Muscle layer of colon (tissue), 2 donors: ENCODE measurements around the gene CTNS.
"Not testable (repeated sequence)": the region's sequence is repeated elsewhere in the genome, so short reads cannot be mapped to it uniquely, and the experiment has no call there.

ENCODE experiments used
- H3K27ac ChIP-seq: one replicate; pipeline ENCODE4 v1.7.0; 2013; ENCODE audit warnings: low read depth, mild to moderate bottlenecking, low read length, moderate library complexity
- H3K27me3 ChIP-seq, 2 donors: one replicate each; pipeline ENCODE4 v1.7.0; 2013; ENCODE audit warnings: low read length in 2 of 2, mild to moderate bottlenecking in 2 of 2; ENCODE audit not compliant: insufficient read depth in 2 of 2, control insufficient read depth in 1 of 2
- H3K36me3 ChIP-seq: one replicate; pipeline ENCODE4 v1.7.0; 2013; ENCODE audit warnings: mild to moderate bottlenecking, low read length; ENCODE audit not compliant: insufficient read depth
- H3K4me1 ChIP-seq: one replicate; pipeline ENCODE4 v1.7.0; 2013; ENCODE audit warnings: mild to moderate bottlenecking, low read length; ENCODE audit not compliant: insufficient read depth
- H3K4me3 ChIP-seq, 2 donors: one replicate each; pipeline ENCODE4 v1.7.0; 2013; ENCODE audit warnings: low read length in 2 of 2, low read depth in 1 of 2, mild to moderate bottlenecking in 1 of 2, moderate library complexity in 1 of 2
- H3K9ac ChIP-seq: one replicate; pipeline ENCODE4 v1.7.0; 2013; ENCODE audit warnings: low read length
- H3K9me3 ChIP-seq: one replicate; pipeline ENCODE4 v1.7.0; 2013; ENCODE audit warnings: mild to moderate bottlenecking, low read length
- donor health status: abdominal sarcoma.
- donor health status: Adenocarcinoma of cecum.

Gene CTNS

DNA sequence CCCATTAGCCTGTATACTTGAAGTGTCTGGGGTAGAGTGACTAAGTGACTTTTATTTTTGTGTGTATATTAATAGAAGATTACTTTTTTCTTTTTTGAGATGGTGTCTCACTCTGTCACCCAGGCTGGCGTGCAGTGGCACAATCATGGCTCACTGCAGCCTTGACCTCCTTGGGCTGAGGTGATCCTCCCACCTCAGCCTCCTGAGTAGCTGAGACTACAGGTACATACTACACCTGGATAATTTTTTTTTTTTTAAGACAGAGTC is 69.1 kb downstream of the CTNS start:
- H3K27ac ChIP-seq, H3K9me3 ChIP-seq, H3K4me3 ChIP-seq, H3K36me3 ChIP-seq, H3K9ac ChIP-seq, H3K27me3 ChIP-seq, H3K4me1 ChIP-seq: not testable (repeated sequence)

DNA sequence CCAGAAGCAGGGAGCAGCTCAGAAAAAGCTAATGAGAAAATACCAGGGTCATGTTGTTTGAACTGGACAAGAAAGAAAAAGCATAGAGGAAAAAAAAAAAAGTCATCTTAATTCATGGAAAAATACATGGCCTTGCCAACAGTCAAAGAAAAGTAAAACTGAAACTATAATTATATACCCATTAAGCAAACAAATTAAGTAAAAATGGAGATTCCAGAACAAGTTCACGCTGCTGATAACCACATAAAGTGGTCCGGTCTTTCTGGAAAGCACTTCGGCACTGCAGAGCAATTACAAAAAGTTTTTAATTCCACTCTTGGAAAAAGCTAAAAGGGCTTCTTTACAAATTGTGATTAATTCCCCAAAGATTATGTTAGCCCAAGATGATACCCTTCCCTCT is 71.8 kb downstream of the CTNS start:
- no peak overlapping the region for H3K27ac ChIP-seq
- H3K9me3 ChIP-seq = no peaks in the 10 kb centered on the region
- no peaks in the 10 kb centered on the region for H3K4me1 ChIP-seq
- no peaks in the 10 kb centered on the region for H3K27me3 ChIP-seq
- no peak overlapping the region for H3K4me3 ChIP-seq
- H3K36me3 ChIP-seq = no peaks in the 10 kb centered on the region
- no peak overlapping the region for H3K9ac ChIP-seq

DNA sequence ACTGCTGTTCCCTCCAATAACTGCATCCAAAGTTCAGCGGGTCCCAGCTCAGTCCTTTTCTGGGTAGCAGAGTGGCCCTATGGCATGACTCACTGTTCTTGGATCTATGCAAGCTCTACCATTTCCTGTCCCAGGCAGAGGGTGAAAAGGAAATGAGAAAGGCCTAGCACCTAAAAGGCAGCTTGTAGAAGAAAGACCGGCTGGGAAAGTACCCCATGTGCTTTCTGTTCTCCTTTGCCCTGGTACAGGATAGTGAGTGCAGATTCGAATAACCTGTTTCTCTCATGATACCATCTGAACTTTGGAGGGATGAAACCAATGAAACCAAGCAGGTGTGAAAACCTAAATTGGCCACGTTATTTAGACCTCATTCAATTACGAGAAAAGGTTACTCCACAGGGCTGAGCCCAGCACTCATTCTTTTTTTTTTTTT is 74.4 kb downstream of the CTNS start:
- Histone ChIP-seq H3K9me3 (no peaks in the 10 kb centered on the region), H3K27ac (no peak overlapping the region), H3K27me3 (no peaks in the 10 kb centered on the region)

More for the DNA sequence above, 74.4 kb downstream of the CTNS start:
- Histone ChIP-seq H3K4me1 (no peaks in the 10 kb centered on the region), H3K36me3 (peaks cover 12% of the 10 kb centered on the region), H3K9ac (no peak overlapping the region), H3K4me3 (no peak overlapping the region)
